Erythroblast (primary cell): ENCODE measurements around the gene PDGFD.

Experiments used
- DNase-seq, 2 experiments: peaks; one replicate each; lab custom pipeline; 2025; lab: John Stamatoyannopoulos, UW
- GATA1 ChIP-seq: IDR thresholded peaks from 2 replicates; pipeline ENCODE4 v1.6.1; 2011; ENCODE audit warnings: low read depth, mild to moderate bottlenecking, control low read depth, low read length, moderate library complexity
- POLR2A ChIP-seq: IDR thresholded peaks from 2 replicates; pipeline ENCODE4 v1.6.1; 2011; ENCODE audit warnings: mild to moderate bottlenecking, low read length

Gene PDGFD

GRCh38 chr11:103948187-103948763, 215.7 kb downstream of the PDGFD start:
- no peak for DNase-seq

DNA sequence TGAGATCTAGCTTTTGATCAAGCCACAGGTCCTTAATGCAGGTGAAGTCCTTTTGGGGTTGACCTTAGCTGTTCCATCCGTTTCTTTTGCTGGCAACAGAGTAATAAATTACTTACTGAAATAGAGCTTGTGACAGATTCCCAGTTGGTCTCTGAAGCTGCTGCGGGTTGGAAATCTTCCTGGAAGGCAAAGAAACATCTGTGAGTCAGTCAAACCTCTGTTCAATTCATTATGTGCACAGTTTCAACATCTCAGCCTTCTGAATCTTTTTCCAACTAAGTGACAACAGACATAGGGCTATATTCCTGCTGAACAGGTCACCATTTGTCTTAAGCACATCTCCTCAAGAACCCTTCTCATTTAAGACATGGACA, 216.4 kb downstream of the PDGFD start:
- no peak for TF ChIP-seq POLR2A
- no peak for TF ChIP-seq GATA1
- no peak for DNase-seq

More at GRCh38 chr11:103948187-103948763, 215.7 kb downstream of the PDGFD start:
- TF ChIP-seq GATA1, result no peak
- TF ChIP-seq POLR2A, result no peak

DNA sequence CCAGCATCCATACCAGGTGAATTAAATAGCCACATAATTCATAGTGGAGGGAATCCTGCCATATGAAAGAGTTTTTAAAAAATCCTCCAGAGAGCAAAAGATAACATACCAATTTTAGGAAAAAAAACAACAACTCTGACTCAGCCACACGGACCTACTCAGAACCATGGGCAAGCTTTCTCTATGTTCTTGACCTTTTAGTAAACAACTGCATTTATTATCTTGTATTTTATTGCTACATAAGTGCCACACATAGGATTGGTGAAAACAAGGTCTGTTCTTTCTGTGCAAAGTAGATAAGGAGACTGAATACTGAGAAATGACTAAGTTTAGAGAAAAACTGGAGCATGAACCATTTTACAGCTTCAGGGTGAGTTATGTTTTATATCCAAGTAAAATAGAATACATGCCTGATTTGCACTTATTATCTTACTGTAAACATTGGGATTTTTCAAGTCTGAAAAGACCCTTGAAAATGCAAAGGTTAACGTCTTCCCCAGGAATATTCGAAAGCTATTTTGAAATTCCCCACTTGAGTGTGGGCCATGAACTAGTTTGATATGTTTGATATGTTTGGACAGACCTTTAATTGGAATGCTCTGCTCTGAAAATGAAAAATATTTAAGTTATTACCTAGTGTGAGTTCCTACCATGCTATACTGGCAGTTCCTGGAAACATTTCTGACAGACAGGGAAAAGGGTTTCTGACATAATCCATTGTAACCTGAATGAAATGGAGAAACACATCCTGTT, 217.0 kb downstream of the PDGFD start:
- TF ChIP-seq GATA1, result no peak
- TF ChIP-seq POLR2A, result no peak
- DNase-seq, result peak; percentile 14 to 27

DNA sequence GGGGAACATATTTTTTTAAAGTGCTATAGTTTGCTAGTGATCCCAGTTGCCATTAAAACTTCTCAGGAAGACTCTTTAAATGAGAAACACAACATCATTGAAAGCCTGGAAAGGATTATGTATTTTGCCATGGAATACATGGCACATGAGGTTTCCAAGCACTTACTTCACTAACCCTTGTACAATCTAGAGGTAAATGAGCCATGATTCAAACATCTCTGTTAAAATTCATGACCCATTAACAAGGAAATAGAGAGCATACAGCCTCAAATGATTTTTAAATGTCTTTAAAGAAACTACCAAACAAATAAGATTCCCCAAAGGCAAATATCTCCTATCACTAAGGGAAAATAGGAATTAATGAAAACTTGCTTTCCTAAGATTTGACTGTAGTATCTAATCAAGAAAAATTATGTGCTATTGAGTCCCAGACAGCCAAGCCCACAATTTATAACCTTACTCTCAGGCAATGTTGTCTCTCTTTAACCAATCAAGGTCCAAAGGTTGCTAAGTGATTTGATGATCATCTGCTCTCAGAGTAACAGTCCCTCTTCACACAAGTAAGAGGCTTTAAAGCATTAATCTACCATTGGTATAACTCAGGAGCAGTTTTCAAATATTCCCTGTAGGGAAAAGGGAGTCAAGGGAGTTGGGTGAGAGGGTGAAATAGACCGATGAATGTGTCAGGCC, 219.6 kb downstream of the PDGFD start:
- no peak for TF ChIP-seq POLR2A
- no peak for TF ChIP-seq GATA1
- no peak for DNase-seq

GRCh38 chr11:103942646-103943045, 221.3 kb downstream of the PDGFD start:
- DNase-seq, result no peak

GRCh38 chr11:103940551-103940950, 223.4 kb downstream of the PDGFD start:
- DNase-seq, result no peak
- TF ChIP-seq POLR2A (no peak), GATA1 (no peak)

More at GRCh38 chr11:103942646-103943045, 221.3 kb downstream of the PDGFD start:
- TF ChIP-seq POLR2A, result no peak
- TF ChIP-seq GATA1, result no peak

GRCh38 chr11:103939694-103940093, 224.3 kb downstream of the PDGFD start:
- DNase-seq, result no peak
- TF ChIP-seq GATA1 (no peak), POLR2A (no peak)

DNA sequence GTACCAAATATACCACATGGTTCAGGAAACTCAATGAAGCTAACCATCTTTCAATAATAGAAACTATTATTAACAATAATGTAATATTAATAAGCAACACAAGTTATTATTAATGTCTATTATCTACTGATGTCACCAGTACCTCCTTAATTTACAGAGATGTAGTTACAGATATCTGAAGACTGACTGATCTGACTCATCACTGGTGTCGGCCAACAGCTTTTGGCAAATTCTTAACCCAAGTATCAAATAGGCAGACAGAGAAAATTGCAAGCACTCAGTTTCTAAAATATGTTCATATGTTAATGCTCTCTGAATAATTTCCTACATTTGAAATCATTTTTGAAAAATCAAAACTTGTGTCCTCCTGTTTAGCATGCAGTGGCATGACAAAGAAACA, 227.9 kb downstream of the PDGFD start:
- DNase-seq, result no peak
- TF ChIP-seq POLR2A, result no peak
- no peak for TF ChIP-seq GATA1

DNA sequence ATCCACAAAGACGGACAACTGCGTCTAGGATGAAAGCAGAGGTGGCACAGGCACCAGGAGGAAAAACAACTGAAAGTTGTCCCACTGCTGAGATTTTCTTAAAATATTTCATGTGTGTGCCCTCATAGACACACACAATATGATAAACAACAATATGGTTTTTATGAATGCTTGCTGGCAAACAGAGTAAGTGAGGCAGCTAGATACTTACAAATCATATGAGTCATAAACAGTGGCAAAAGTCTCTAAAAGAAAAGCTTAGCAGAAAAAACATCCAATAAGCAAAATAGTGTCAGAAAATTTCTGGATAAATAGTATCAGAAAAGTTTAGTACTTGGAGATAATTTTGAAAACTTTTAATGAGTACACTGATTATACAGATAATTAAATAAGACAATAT, 228.7 kb downstream of the PDGFD start:
- no peak for DNase-seq
- TF ChIP-seq POLR2A (no peak), GATA1 (no peak)

DNA sequence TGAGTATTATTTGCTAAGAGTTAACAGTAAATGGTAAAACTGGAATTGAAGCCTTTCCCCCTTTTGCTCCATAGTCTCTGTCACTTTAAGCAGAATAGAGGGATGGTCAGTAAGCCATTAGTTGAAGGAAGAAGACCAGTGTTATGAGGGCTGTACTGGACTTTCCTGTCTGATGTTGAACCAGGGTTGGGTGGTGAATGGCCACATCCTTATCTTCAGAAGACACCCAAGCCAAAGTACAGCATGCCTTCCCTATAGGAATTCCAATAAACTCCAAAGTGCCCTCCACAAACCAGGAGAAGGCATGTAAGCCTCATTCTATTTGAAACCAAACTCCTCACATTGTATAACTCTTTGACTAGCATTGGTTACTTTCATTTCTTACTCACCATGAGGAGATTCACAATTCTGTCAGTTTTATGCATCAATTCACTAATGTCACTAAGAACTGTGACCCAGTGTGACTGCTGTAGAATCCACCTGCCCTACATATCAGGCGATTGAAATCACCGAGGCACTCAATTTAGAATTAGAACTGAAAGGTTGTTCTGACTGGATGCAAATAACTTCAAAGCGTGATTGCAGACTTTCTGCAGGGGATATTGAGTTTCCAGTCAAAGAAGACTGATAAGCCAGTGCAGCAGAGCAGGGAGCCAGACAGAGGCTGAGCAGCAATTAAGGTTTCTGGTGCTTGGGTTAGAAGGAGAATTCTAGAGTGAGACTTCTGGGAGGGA, 234.6 kb downstream of the PDGFD start:
- no peak for TF ChIP-seq POLR2A
- TF ChIP-seq GATA1, result no peak
- no peak for DNase-seq

DNA sequence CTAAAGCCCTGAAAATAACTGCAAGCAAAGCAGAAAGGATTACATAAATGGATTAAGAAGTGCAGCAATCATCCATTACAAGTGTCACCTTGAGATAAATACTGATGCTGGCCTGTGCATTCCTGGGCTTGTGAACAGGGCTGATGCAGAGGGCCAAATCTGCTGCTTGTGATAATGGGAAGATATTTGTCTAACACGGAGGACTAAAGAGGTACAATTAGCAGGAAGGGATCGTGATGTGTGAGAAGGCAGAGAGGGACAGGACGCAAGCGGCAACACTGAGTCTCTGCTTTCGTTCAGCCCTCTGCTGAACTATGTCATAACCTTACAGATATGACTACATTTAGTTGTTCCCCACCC, 235.2 kb downstream of the PDGFD start:
- no peak for DNase-seq
- TF ChIP-seq GATA1 (no peak), POLR2A (no peak)

- DNase-seq, result no peak
- no peak for TF ChIP-seq POLR2A
- no peak for TF ChIP-seq GATA1
Observed at GRCh38 chr11:103928040-103928801, 235.7 kb downstream of the PDGFD start.

DNA sequence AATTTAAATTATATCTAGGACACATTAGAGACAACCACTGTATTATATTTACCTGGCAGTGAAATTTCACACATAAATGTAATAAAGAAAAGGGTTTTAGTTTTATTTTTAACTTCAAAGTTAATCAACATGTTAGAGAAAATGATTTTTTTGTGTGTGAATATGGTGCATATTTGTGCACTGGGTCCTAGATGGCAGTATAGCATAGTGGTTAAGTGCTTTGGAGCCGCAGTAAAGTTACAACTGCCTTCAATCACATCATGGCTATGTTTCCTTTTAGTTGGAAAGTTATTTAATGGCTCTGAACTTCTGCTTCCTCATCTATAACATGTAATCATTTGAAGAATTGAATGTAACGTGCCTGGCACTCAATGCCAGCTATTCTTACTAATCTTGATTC, 236.4 kb downstream of the PDGFD start:
- DNase-seq, result no peak
- TF ChIP-seq GATA1 (no peak), POLR2A (no peak)
